Measurements from ENCODE around the gene TERT.
"Not testable (repeated sequence)": the region's sequence is repeated elsewhere in the genome, so short reads cannot be mapped to it uniquely, and the experiment has no call there.

Gene TERT

GRCh38 chr5:1294835-1295649, at the start of gene TERT:
Gene TERT (minus strand): TSS chr5:1295068. CDS start chr5:1294989, 79 bp downstream.
- DNase-seq = no peak

DNA sequence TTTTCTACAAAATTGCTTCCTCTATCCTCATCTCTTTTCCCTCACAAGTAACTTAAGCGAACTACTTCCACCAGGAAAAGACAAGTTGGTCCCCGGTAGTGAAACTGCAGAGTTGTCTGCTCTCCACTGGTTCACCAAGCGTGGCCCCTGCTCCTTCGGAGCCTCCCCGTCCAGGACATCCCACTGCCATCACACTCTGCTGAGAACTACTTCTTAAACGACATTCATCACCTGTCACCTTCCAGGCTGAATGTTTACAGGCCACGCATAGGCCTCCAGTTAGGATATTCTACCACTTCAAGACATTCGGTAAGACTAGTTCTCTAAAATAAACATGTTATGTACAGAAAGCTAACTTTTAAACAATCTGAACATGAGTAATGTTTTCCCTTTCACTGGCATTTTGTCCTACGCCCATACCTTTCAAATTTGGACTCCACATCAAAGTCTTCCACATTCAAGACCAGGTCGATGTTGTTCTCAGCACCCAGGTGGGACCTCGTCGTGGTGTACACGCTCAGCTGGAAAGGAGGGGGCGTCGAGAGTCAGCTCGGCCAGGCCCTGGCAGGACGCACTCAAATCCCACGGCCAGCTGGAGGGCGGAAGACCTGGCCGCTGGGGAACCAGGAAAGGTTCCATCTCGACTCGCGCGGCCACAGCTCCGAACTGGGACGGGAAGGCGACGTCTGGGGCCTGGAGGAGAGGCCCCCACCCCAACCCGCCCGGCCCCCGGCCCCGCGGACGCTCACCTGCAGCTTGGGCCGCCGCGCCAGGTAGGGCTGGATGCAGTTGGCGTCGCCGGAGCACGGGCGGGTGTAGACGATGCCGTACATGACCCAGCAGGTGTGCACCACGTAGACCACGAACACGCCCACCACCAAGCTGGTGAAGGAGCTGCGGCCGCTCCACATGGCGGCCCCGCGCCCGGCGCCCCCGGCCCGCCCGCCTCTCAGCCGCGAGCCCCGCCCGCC, 49.3 kb upstream of the TERT start:
- DNase-seq = no peak

DNA sequence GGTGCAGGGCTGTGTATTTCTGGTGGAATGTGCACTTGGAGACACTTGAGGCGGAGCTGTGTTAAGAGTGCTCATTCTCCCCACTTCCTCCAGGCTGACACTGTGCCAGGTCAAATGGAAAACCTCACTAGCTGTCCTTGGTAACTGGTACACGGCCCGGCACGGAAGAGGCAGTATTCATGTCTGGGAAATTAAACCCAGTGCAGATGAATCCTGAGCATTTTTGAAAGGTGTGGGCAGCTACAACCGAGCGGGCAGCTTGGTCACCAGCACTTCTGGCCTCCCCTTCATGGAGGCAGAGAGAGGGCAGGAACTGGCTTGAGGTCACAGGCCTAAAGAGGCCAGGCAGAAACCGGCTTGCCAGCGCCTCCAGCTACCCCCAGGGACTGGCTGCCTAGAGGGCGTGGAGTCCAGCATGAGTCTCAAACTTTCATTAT, 48.5 kb upstream of the TERT start:
- no peak for DNase-seq

DNA sequence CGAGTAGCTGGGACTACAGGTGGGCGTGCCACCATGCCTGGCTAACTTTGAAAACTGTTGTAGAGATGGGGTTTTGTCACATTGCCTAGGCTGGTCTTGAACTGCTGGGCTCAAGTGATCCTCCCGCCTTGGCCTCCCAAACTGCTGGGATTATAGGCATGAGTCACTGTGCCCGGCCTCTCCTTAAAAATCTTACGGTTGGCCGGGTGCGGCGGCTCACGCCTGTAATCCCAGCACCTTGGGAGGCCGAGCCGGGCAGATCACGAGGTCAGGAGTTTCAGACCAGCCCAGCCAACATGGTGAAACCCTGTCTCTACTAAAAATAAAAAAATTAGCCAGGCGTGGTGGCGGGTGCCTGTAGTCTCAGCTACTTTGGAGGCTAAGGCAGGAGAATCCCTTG, 47.8 kb upstream of the TERT start:
- not testable (repeated sequence) for DNase-seq

- DNase-seq = no peak
Observed at GRCh38 chr5:1342268-1342667, 47.4 kb upstream of the TERT start.

DNA sequence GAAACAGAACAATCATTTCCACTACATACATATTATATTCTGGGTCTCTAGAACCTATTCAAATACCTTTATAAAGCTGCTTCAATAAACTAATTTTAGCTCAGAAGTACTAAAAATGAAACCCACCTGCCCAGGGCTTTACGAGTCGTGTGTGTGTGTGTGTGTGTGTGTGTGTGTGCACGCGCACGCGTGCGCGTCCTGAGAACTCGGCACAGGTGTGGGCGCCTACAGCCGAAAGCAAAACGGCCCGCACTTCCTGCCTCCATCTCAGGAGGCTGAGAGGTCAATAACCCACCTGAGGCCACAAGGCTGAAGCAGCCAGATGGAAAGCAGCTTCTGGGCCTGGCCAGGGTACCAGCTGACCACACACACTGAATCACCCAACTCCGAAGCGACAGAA, 47.0 kb upstream of the TERT start:
- no peak for DNase-seq

GRCh38 chr5:1339818-1340210, 44.9 kb upstream of the TERT start:
- not testable (repeated sequence) for DNase-seq

DNA sequence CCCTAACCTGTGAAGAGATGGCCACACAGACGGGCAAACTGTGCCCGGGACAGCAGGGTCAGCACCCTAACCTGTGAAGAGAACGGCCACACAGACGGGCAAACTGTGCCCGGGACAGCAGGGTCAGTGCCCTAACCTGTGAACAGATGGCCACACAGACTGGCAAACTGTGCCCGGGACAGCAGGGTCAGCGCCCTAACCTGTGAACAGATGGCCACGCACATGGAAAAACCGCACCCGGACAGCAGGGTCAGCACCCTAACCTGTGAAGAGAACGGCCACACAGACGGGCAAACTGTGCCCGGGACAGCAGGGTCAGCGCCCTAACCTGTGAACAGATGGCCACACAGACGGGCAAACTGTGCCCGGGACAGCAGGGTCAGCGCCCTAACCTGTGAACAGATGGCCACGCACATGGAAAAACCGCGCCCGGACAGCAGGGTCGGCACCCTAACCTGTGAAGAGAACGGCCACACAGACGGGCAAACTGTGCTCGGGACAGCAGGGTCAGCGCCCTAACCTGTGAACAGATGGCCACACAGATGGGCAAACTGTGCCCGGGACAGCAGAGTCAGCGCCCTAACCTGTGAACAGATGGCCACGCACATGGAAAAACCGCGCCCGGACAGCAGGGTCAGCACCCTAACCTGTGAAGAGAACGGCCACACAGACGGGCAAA, 44.4 kb upstream of the TERT start:
- DNase-seq = not testable (repeated sequence)

DNA sequence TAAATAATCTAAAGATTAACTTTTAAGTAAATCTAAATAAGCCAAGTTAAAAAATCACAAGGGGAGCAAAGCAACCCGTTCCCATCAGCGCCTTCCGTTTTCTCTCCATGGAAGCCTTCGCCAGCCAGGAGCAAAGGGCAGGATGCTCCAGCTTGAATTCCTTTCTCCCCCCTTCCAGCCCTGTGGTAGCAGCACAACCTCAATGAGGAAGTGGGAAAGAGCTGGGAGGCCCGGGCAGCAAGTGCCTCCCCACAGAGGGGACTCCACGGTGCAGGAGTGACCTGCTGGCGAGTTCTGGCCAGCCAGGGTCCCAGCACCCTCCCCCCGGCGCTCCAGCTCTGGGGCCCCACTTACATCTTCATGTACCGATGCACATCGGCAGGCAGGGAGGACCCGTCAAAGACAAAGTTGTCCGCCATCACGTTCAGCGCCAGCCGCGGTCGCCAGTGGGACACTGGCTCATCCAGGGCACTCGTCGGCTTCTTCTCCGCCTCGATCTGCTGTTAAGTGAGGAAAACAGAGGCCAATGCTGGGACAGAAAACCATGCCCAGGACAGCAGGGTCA, 43.7 kb upstream of the TERT start:
- no peak for DNase-seq

DNA sequence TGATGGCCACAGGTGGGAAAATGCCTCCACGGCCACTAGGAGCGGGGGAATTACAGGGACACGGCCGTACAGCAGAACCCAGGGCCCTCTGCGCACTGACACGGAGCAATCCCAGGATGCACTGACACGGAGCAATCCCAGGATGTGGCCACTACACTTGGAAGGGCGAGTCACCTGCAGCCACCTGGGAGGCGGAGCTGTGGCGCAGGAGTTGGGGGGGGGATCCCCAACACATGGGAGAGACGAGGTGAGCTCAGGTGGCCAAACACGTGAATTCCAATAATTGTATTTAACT, 43.3 kb upstream of the TERT start:
- no peak for DNase-seq

DNA sequence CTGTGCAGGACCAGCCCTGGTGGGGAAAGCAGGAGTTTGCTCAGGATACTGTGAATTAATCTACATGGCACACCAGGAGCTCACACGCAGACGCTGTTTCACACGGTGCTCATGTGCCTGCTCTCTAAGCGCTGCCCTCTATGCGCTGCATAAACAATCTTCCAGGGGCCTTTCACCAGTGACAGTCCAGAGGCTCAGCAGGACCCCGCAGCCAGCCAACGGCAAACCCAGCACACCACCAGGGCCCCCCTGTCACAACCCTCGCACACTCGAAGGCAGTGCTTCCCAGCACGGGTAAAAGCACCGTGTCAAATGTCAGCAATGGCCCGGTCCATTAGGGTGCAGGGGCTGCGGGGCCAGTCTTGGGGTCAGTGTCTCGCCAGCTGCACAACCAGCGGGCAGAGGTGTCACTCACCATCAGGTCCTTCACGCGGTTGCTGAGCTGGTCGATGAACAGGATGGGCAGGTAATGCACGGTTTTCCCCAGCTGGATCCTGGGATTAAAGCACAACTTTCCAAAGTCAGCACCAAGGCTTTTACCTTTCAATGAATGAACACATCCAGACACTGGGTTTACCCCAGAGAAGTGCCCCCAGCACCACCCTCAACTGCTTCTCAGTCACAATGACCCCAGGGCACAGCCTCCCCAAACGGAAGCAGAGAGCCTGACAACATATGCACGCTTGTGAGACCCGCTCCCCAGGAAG, 42.8 kb upstream of the TERT start:
- no peak for DNase-seq

DNA sequence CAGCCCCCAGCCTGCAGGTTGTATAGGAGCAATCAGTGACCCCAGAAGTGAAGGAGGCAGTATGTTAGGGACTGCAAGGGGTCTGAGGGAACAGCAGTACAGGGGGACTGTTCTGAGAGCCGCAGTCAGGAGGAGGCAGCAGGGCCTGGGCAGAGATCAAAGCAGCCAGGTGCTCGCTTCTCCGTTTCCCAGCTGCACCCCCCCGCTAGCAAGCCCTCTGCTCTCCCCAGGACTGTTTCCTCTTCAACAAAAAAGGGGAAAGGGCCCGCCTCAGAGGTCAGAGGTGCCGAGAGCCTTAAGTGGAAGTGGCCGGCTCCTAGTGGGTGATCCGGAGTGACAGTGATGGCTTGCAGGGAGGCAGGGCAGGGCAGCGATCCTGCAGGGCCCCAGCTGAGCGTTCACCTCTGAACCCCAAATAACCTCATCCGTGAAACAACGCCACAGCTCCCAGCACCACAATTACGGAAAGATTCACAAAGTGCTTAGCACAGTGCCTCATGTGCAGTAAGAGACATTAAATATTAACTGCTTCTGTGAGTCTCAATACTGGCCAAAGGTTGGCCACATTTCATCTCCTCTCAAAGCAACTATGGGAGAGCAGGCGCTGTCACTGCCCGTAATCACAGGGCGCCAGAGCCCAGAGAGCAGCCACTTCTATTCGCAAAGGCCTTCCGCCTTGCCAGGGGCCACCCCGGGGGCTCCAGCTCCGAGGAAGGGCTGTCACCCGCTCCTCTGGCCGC, 42.1 kb upstream of the TERT start:
- no peak for DNase-seq

DNA sequence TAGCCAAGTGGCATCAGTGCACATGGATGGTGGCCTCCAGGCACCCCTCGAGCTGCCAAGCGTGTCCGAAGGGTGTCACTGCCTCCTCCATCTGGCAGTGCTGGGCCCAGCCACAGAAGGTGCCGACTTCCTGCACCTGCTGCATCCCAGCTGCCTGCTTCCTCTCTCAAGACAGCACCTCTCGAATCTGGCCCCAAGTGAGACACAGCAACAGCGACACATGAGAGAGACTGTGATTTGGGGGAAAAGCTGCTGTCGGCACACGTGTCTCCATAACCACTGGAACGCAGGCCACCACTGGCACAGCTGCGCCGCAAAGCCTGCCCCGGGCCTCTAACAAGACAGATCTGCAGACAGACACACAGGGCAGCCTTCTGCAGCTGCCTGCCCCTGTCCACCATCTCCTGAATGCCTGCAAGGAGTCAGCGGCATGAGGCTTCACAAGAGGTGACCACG, 41.3 kb upstream of the TERT start:
- DNase-seq = no peak

DNA sequence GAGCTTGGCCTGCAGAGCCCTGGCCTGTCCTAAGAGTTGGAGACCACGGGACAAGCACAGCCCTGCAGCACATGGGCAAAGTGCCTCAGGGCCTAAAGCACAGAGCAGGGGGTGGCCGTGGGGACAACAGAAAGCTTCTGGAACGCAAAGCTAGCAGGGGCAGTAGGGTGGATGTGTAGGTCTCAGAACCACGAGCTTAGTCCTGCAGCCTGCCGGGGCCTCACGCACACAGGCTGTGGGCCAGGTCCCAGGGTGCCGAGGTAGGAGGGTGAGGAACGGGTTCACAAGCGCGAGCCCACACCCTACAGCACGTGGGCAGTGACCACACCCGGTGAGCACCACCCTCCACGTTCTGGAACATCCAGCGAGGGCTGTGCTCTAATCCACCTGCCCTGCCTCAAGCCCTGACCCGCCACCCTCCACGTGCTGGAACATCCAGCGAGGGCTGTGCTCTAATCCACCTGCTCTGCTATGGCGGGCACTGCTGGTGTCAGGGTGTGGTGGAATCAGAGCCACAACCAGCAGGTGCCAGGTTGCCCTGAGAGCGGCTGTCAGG, 40.8 kb upstream of the TERT start:
- DNase-seq = no peak

GRCh38 chr5:1334831-1335539, 40.1 kb upstream of the TERT start:
- DNase-seq = no peak

- no peak for DNase-seq
Observed at GRCh38 chr5:1333986-1334385, 39.1 kb upstream of the TERT start.

GRCh38 chr5:1333286-1333685, 38.4 kb upstream of the TERT start:
- peak; percentile 10 for DNase-seq

GRCh38 chr5:1332461-1333001, 37.7 kb upstream of the TERT start:
- DNase-seq = peak; percentile 6

GRCh38 chr5:1331861-1332405, 37.1 kb upstream of the TERT start:
- DNase-seq = no peak

All from fibroblast of skin of right quadriceps (primary cell).